GM12891 (cell line): ENCODE results near the gene ARMC2.

ENCODE experiments used
- POLR2A ChIP-seq: IDR thresholded peaks from 2 replicates; pipeline ENCODE4 v1.6.1; 2011; ENCODE audit warnings: low read depth, low read length, control low read depth
- POLR2AphosphoS5 ChIP-seq: IDR thresholded peaks from 2 replicates; pipeline ENCODE4 v1.6.1; 2011; ENCODE audit warnings: low read depth, low read length, control low read depth
- POU2F2 ChIP-seq: IDR thresholded peaks from 2 replicates; pipeline ENCODE4 v1.6.1; 2011; ENCODE audit warnings: low read depth, mild to moderate bottlenecking, control low read depth, low read length, moderate library complexity
- SPI1 ChIP-seq: IDR thresholded peaks from 2 replicates; pipeline ENCODE4 v1.6.1; 2011; ENCODE audit warnings: low read depth, low read length, control low read depth

DNA sequence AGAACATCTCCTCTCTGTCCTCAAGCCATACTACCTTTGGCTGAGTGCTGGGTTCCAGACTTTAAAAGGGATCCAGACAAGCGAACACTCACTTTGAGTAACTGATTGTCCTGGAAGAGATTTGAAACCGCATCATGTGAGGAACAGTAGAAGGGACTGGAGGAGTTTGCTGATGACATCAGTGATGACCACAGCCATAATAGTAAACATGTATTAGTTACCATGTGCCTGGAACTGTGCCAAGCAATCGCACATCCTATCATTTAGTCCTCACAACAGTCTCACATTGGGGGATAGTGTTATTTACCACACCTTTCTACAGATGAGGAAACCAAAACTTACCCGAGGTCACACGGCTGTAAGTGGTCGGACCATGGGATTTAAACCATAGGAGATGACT, 39.8 kb downstream of the ARMC2 start:
- TF ChIP-seq POLR2AphosphoS5 (no peak), SPI1 (no peak), POU2F2 (no peak), POLR2A (no peak)
